ENCODE data around the gene GCG.

DNA sequence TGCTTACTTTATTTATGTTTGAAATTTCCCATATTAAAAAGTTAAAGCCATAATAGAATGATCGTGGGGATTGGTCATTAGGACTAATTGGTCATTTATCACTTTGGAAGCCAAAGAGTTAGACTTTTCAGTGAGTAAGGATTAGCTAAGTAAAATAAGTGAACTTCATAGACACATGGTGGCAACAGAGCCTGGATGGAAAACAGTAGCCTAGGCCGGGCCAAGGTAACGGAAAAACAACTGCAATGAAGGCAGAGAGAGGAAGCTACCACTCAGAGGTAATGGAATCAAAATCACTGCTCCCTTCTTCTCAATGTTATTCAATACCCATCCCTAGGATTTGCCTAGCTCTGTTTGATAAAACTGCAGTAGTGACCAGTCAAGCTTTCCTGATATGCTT, 4.1 kb upstream of the GCG start:
- TF ChIP-seq POLR2AphosphoS5 (IDR thresholded peaks at IDR 0.05; ENCODE audit: low read depth, low read length) (no peak), TCF7L2 (IDR thresholded peaks at IDR 0.05; ENCODE audit: low read depth, low read length) (no peak)
- TF ChIP-seq, protein P1, sequence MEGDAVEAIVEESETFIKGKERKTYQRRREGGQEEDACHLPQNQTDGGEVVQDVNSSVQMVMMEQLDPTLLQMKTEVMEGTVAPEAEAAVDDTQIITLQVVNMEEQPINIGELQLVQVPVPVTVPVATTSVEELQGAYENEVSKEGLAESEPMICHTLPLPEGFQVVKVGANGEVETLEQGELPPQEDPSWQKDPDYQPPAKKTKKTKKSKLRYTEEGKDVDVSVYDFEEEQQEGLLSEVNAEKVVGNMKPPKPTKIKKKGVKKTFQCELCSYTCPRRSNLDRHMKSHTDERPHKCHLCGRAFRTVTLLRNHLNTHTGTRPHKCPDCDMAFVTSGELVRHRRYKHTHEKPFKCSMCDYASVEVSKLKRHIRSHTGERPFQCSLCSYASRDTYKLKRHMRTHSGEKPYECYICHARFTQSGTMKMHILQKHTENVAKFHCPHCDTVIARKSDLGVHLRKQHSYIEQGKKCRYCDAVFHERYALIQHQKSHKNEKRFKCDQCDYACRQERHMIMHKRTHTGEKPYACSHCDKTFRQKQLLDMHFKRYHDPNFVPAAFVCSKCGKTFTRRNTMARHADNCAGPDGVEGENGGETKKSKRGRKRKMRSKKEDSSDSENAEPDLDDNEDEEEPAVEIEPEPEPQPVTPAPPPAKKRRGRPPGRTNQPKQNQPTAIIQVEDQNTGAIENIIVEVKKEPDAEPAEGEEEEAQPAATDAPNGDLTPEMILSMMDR (IDR thresholded peaks at IDR 0.05), result no peak

All from Panc1 (cell line).